A549 (cell line): ENCODE results near the gene GALR1. TPM values are rescaled to one million over a fixed set of nuclear protein-coding genes. Genes with fewer than 3 reads are reported as not detected.

ENCODE experiments used
- ATAC-seq, 2 experiments: fragments of 200-7000 bp in 1 of 2; fragments of >200 bp in 1 of 2; cut with Nextera tagmentation in 1 of 2; cut with Tn5 transposase in 1 of 2; 3 replicates each; pipeline versions ENCODE4 v1.8.0 to v1.9.1; 2018 to 2020; ENCODE audit warnings: mild to moderate bottlenecking in 1 of 2, moderate library complexity in 1 of 2
- CTCF ChIA-PET: fragments of 300-600 bp; sonication (Branson Sonifier 250); formaldehyde crosslinking; extraction: SDS; loops from one replicate; lab custom pipeline; 2021; ENCODE audit warnings: antibody characterized with exemption, inconsistent platforms; lab: Yijun Ruan, JAX
- POLR2A ChIA-PET: fragments of 350-600 bp; formaldehyde crosslinking; extraction: SDS; loops from one replicate; lab custom pipeline; 2021; ENCODE audit warnings: antibody characterized with exemption, inconsistent platforms; lab: Yijun Ruan, JAX
- DNase-seq, 2 experiments: peaks; one replicate each; pipeline versions ENCODE4 v3.0.0 to v3.0.0-alpha.2; 2011 to 2016; ENCODE audit warnings: low read depth in 1 of 2, low spot score in 1 of 2
- FAIRE-seq: peaks from 2 replicates; lab custom pipeline; 2011; peaks lifted over from hg19 to GRCh38; lab: Jason Lieb, UNC
- H3K27ac ChIP-seq, 2 experiments: fragments of >200 bp; sonication (Bioruptor Twin); formaldehyde crosslinking; 3 replicates each; pipeline ENCODE4 v1.5.1; 2016 to 2017
- H3K4me1 ChIP-seq: fragments of >200 bp; sonication (Bioruptor Twin); formaldehyde crosslinking; 3 replicates; pipeline ENCODE4 v1.6.1; 2016
- H3K4me2 ChIP-seq: fragments of >200 bp; sonication (Bioruptor Twin); formaldehyde crosslinking; 3 replicates; pipeline ENCODE4 v1.6.1; 2016
- H3K4me3 ChIP-seq: fragments of >200 bp; sonication (Bioruptor Twin); formaldehyde crosslinking; 3 replicates; pipeline ENCODE4 v1.5.1; 2016
- H3K9me3 ChIP-seq: fragments of >200 bp; sonication (Bioruptor Twin); formaldehyde crosslinking; 3 replicates; pipeline ENCODE4 v1.6.1; 2016
- BHLHE40 ChIP-seq: IDR thresholded peaks from 2 replicates; pipeline ENCODE4 v1.6.1; 2012; ENCODE audit warnings: low read depth, low read length, inconsistent platforms
- CEBPB ChIP-seq, 2 experiments: fragments of >200 bp in 1 of 2; sonication (Bioruptor Twin) in 1 of 2; formaldehyde crosslinking in 1 of 2; IDR thresholded peaks; 2 replicates each; pipeline ENCODE4 v1.6.1; 2012 to 2016
- EP300 ChIP-seq, 2 experiments: fragments of >200 bp; sonication (Bioruptor Twin); formaldehyde crosslinking; IDR thresholded peaks; 2 replicates in 1 of 2; 3 replicates in 1 of 2; pipeline ENCODE4 v1.6.1; 2016 to 2017
- ESRRA ChIP-seq: fragments of 150-350 bp; IDR thresholded peaks from 2 replicates; pipeline ENCODE4 v1.6.1; 2014; ENCODE audit warnings: mild to moderate bottlenecking, low read length, borderline replicate concordance
- JUN ChIP-seq, 2 experiments: fragments of >200 bp; sonication (Bioruptor Twin); formaldehyde crosslinking; IDR thresholded peaks; 2 replicates in 1 of 2; 3 replicates in 1 of 2; pipeline ENCODE4 v1.6.1; 2016 to 2017
- KDM1A ChIP-seq: fragments of 200-600 bp; sonication (generic); IDR thresholded peaks from 2 replicates; pipeline ENCODE4 v1.6.1; 2016; ENCODE audit warnings: low read depth, mild to moderate bottlenecking
- MAFK ChIP-seq: fragments of 450-650 bp; IDR thresholded peaks from 2 replicates; pipeline ENCODE4 v1.6.1; 2014; ENCODE audit not compliant: partially characterized antibody
- POLR2AphosphoS2 ChIP-seq: conservative IDR thresholded peaks from 2 replicates; pipeline ENCODE4 v1.6.1; 2012; ENCODE audit warnings: low read length, improper control_type of control experiment, inconsistent platforms
- RARB ChIP-seq: fragments of 250-450 bp; sonication (Bioruptor Pico); IDR thresholded peaks from 2 replicates; pipeline ENCODE4 v1.8.0; 2021; ENCODE audit warnings: mild to moderate bottlenecking, moderate library complexity
- RFX5 ChIP-seq: fragments of 450-650 bp; IDR thresholded peaks from 2 replicates; pipeline ENCODE4 v1.7.1; 2014; ENCODE audit warnings: antibody characterized with exemption, mild to moderate bottlenecking, moderate library complexity
- SMC3 ChIP-seq: fragments of >200 bp; sonication (Bioruptor Twin); formaldehyde crosslinking; IDR thresholded peaks from 3 replicates; pipeline ENCODE4 v1.6.1; 2018; ENCODE audit warnings: inconsistent platforms
- SREBF2 ChIP-seq: fragments of 450-650 bp; IDR thresholded peaks from 2 replicates; pipeline ENCODE4 v1.6.1; 2014; ENCODE audit warnings: mild to moderate bottlenecking, moderate library complexity
- TFCP2L1 ChIP-seq: fragments of 250-450 bp; sonication (Bioruptor Pico); IDR thresholded peaks from 2 replicates; pipeline ENCODE4 v1.5.0; 2021; ENCODE audit warnings: mild to moderate bottlenecking
- ZC3H11A ChIP-seq: fragments of 450-650 bp; IDR thresholded peaks from 2 replicates; pipeline ENCODE4 v1.6.1; 2014; ENCODE audit warnings: antibody characterized with exemption, mild to moderate bottlenecking
- WGBS: methylation state at CpG from one replicate; pipeline ENCODE4 v1.1.6; 2017; ENCODE audit errors: missing lambda C conversion rate; 5-methylcytosine and 5-hydroxymethylcytosine counted together
- polyA plus RNA-seq, 4 experiments: library from polyadenylated mRNA; depleted of rRNA in 3 of 4; stranded (reverse); fragments of >200 nt; fragmentation: RNase III in 1 of 4; extraction: RNeasy Plus Mini Kit Qiagen cat#74134 plus additional on column Dnase treatment in 1 of 4; gene quantifications; 2 replicates in 3 of 4; 3 replicates in 1 of 4; pipeline ENCODE4 v1.2.3, GENCODE V29; 2011 to 2017
- TF ChIP-seq, protein P1 (sequence below): IDR thresholded peaks from 2 replicates; pipeline ENCODE4 v1.6.1; 2012
- TF ChIP-seq, protein P2 (sequence below): fragments of >200 bp; sonication (Bioruptor Twin); formaldehyde crosslinking; IDR thresholded peaks from 3 replicates; pipeline ENCODE4 v1.6.1; 2016
- TF ChIP-seq, protein P3 (sequence below): fragments of >200 bp; sonication (Bioruptor Twin); formaldehyde crosslinking; IDR thresholded peaks from 3 replicates; pipeline ENCODE4 v1.5.1; 2016
- TF ChIP-seq, protein P4 (sequence below): fragments of 450-650 bp; IDR thresholded peaks from 2 replicates; pipeline ENCODE4 v1.6.1; 2014; ENCODE audit warnings: antibody characterized with exemption

GALR1 gene
- polyA plus RNA-seq, 2 of the 4 experiments (the other 2 are of a cell fraction) = not detected

DNA sequence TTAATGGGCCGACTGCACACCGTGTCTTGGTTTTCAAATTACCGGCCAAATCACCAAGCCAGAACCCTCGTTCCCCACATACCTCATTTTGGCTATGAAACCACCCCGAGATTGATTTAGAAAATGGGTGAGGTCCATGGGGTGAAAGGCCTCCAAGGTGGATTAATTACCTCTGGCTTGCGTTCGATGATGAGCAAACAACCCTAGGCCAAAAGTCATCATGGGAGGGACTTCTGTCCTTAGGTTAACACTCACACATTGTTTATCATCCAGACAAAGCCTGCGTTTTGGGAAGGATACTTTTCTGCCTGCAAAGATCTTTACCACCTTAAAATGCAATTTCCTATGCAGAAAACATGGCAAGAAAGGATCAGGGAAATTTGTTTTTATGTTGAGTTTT is 48.5 kb downstream of the GALR1 start:
- FAIRE-seq (no peak), ATAC-seq (no peak), DNase-seq (no peak)
- no peak overlapping the region for H3K27ac ChIP-seq
- POLR2A ChIA-PET = no interaction called here
- CTCF ChIA-PET = no interaction called here
- H3K4me2 ChIP-seq = no peak overlapping the region
- WGBS = 42% methylated on average over 8 of the region's 8 CpGs
- no peak overlapping the region for H3K4me3 ChIP-seq
- no peaks in the 10 kb centered on the region for H3K4me1 ChIP-seq
- no peaks in the 10 kb centered on the region for H3K9me3 ChIP-seq
- no peak for TF ChIP-seq SMC3
- TF ChIP-seq EP300 (IDR thresholded peaks at IDR 0.05) = no peak
- no peak for TF ChIP-seq POLR2AphosphoS2
- TF ChIP-seq, protein P1, sequence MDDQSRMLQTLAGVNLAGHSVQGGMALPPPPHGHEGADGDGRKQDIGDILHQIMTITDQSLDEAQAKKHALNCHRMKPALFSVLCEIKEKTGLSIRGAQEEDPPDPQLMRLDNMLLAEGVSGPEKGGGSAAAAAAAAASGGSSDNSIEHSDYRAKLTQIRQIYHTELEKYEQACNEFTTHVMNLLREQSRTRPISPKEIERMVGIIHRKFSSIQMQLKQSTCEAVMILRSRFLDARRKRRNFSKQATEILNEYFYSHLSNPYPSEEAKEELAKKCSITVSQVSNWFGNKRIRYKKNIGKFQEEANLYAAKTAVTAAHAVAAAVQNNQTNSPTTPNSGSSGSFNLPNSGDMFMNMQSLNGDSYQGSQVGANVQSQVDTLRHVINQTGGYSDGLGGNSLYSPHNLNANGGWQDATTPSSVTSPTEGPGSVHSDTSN = no peak
- TF ChIP-seq JUN (IDR thresholded peaks at IDR 0.05) = no peak
- no peak for TF ChIP-seq RARB (CRISPR knock-in tag)
- no peak for TF ChIP-seq KDM1A
- TF ChIP-seq MAFK = no peak
- TF ChIP-seq BHLHE40 = no peak

DNA sequence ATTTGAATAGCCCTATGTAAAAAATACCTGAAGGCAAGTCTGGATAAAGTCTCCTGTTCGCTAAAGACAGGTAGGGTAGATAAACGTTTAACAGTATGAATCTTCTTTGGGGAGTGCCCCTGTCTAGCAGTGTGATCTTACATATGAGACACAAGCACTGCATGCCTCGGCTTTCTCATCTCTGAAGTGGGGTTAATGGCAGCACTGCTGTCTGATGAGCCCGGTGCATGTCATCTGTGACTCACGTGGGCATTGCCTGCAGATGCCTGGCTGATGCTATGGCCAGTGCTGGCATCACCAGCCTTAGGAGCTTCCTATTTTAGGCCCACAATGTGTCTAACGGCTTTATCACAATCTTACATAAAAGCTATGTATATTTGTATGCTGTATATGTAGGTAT is 50.1 kb downstream of the GALR1 start:
- no peak for FAIRE-seq
- CTCF ChIA-PET = no interaction called here
- ATAC-seq = no peak
- POLR2A ChIA-PET = no interaction called here
- H3K4me3 ChIP-seq = no peak overlapping the region
- no peak overlapping the region for H3K4me2 ChIP-seq
- H3K27ac ChIP-seq = no peak overlapping the region
- H3K4me1 ChIP-seq = no peaks in the 10 kb centered on the region
- no peak for DNase-seq
- TF ChIP-seq SREBF2 = no peak
- no peak for TF ChIP-seq ZC3H11A
- no peak for TF ChIP-seq MAFK
- TF ChIP-seq, protein P2, sequence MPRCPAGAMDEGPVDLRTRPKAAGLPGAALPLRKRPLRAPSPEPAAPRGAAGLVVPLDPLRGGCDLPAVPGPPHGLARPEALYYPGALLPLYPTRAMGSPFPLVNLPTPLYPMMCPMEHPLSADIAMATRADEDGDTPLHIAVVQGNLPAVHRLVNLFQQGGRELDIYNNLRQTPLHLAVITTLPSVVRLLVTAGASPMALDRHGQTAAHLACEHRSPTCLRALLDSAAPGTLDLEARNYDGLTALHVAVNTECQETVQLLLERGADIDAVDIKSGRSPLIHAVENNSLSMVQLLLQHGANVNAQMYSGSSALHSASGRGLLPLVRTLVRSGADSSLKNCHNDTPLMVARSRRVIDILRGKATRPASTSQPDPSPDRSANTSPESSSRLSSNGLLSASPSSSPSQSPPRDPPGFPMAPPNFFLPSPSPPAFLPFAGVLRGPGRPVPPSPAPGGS = no peak
- TF ChIP-seq CEBPB (IDR thresholded peaks at IDR 0.05) = no peak
- TF ChIP-seq, protein P3, sequence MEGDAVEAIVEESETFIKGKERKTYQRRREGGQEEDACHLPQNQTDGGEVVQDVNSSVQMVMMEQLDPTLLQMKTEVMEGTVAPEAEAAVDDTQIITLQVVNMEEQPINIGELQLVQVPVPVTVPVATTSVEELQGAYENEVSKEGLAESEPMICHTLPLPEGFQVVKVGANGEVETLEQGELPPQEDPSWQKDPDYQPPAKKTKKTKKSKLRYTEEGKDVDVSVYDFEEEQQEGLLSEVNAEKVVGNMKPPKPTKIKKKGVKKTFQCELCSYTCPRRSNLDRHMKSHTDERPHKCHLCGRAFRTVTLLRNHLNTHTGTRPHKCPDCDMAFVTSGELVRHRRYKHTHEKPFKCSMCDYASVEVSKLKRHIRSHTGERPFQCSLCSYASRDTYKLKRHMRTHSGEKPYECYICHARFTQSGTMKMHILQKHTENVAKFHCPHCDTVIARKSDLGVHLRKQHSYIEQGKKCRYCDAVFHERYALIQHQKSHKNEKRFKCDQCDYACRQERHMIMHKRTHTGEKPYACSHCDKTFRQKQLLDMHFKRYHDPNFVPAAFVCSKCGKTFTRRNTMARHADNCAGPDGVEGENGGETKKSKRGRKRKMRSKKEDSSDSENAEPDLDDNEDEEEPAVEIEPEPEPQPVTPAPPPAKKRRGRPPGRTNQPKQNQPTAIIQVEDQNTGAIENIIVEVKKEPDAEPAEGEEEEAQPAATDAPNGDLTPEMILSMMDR = no peak
- TF ChIP-seq RFX5 = no peak
- no peak for TF ChIP-seq TFCP2L1 (CRISPR knock-in tag)
- TF ChIP-seq, all 56 proteins: peak for 0
- H3K9me3 ChIP-seq = no peaks in the 10 kb centered on the region
- WGBS = 8% methylated on average over 5 of the region's 6 CpGs

DNA sequence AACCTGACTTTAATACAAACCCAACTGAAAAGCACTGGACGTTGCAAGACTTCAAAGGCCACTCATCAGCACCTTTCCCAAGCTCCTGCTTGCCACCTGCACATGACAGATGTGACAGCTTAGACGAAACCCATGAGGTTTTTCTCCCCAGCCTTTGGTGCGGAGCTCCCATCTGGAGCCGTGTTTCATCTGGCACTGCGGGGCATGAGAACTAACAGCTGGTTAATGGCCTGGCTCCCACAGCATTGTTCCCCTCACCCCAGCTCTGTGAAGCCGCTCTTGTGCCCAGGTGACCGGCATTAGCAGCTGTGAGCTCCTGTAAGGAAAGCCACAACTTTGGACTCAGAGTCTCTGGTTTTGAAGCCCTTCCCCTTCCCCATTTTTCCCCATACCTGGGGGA is 50.9 kb downstream of the GALR1 start:
- Histone ChIP-seq H3K4me3 (no peak overlapping the region), H3K9me3 (no peaks in the 10 kb centered on the region), H3K27ac (no peak overlapping the region), H3K4me2 (no peak overlapping the region), H3K4me1 (no peaks in the 10 kb centered on the region)
- ChIA-PET POLR2A (no interaction called here), CTCF (no interaction called here)
- DNase-seq (no peak), FAIRE-seq (no peak), ATAC-seq (no peak)
- WGBS = 0% methylated on average over 3 of the region's 7 CpGs
- no peak for TF ChIP-seq TFCP2L1 (CRISPR knock-in tag)
- TF ChIP-seq KDM1A = no peak

DNA sequence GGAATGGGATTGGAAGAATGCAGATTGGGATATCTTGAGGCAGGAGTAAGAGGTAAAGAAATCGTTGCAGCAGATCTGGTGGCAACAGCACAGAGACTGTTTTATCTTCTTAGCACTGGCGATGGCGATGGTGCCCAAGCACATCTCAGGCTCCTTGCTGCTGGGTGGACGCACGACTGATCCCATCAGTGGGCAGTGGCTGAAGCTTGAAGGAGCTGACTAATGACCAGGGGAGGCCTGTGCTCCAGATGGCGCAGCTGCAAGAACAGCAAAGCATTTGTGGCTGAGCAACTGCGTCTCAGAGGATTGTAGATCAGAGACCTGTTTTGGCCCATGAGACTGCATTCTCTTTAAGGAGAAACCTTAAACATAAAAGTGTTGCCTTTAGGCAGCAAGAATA is 54.6 kb downstream of the GALR1 start:
- WGBS = 23% methylated on average over 7 of the region's 7 CpGs
- ATAC-seq (no peak), FAIRE-seq (no peak), DNase-seq (no peak)
- Histone ChIP-seq H3K9me3 (no peaks in the 10 kb centered on the region), H3K4me2 (no peak overlapping the region), H3K4me3 (no peak overlapping the region), H3K27ac (no peak overlapping the region), H3K4me1 (no peaks in the 10 kb centered on the region)
- POLR2A ChIA-PET = no interaction called here
- CTCF ChIA-PET = interaction anchor here (0.5 kb wide), 1 partner anchor 1257 kb away, joined by 3 read pairs; no protein-coding TSS in a partner anchor
- TF ChIP-seq, protein P4, sequence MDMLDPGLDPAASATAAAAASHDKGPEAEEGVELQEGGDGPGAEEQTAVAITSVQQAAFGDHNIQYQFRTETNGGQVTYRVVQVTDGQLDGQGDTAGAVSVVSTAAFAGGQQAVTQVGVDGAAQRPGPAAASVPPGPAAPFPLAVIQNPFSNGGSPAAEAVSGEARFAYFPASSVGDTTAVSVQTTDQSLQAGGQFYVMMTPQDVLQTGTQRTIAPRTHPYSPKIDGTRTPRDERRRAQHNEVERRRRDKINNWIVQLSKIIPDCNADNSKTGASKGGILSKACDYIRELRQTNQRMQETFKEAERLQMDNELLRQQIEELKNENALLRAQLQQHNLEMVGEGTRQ = no peak
- no peak for TF ChIP-seq ESRRA
